Right forelimb (tissue), 1 donor: Measurements from ENCODE around the gene SRRM2.

Experiments
- DNase-seq: peaks from one replicate; pipeline ENCODE4 v3.0.0-alpha.2; 2018

Gene SRRM2

DNA sequence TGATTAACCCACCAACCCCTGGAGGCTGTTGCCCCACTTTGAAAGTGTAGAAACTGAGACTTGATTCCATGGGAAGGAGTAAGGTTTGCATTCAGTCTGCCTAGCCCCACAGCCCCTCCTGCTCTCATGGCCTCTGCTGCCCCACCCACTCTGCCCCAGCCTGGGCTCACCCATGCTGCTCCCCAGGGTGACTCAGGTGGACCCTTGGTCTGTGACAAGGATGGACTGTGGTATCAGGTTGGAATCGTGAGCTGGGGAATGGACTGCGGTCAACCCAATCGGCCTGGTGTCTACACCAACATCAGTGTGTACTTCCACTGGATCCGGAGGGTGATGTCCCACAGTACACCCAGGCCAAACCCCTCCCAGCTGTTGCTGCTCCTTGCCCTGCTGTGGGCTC, 52.3 kb downstream of the SRRM2 start:
- DNase-seq = no peak

DNA sequence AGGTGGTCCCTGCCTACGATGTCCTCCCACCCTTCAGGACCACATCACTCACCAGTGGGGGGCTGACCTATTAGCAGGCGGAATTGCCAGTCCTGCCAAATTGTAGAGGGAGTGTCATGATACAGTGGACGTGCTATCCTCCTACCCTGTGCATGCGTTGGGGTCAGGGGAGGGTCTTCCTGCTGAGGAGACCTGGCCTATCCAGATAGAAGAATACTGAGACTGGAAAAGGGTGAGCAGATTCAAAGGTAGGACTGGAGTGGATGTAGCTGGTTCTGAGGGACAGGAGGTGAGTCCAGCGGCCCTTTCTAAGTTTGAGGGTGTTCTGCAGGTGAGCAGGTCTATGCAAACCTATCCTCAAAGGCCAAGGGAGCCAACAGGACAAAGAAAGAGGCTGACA, 53.8 kb downstream of the SRRM2 start:
- no peak for DNase-seq

DNA sequence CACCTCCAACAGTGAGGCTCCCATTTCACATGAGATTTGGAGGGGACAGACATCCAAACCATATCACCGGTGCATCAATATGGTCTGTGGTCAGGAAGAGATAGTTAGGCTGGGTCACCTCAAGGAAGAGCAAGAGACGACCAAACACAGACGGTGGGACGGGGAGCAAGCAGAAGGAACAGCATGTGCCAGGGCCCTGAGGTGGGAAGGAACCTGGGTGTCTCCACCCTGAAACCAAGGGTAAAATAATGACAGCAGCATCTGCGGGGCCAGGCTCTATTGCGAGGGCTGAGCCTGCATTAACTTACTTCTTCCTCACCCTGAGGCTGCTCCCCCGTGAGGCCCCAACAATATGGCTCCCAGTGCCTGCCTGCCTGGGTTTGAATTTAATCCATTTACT, 55.7 kb downstream of the SRRM2 start:
- DNase-seq = no peak

DNA sequence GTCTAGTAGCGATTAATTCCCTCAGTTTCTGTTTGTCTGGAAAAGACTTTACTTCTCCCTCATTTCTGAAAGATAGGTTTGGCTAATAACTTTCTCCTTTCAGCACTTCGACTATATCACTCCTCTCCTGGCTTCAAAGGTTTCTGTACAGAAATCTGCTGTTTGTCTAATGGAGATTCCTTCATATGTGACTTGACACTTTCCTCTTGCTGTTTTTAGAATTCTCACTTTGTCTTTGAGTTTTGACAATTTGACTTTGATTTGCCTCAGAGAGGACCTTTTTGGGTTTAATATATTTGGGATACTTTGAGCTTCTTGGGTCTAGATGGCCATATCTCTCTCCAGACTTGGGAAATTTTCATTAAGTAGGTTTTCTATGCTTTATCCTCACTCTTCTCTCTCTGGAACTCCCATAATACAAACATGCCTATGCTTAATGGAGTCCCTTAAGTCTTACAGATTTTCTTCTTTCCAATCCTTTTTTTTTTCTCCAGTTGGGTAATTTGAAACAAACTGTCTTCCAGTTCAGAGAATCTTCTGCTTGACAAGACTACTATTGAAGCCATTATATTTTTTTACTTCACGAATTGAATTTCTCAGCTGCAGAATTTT, 56.8 kb downstream of the SRRM2 start:
- no peak for DNase-seq

DNA sequence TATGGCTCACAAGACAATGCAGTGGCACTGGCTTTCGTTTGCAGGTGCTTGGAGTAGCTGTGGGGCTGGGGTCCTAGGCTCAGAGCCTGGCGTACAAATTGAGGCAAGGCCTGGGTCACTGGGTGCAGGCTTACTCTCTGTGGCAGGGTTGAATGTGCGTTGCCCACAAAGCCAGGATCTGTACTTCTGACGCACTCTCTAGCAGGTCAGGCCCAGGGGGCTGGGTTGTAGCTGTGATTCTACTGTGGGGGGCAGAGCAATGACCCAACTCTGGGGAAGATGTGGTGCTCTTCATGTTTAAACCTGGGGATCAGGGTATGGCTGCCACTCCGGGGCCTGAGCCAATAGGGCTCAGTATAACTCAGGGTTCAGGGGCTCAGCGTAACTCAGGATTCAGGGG, 58.2 kb downstream of the SRRM2 start:
- DNase-seq = no peak

DNA sequence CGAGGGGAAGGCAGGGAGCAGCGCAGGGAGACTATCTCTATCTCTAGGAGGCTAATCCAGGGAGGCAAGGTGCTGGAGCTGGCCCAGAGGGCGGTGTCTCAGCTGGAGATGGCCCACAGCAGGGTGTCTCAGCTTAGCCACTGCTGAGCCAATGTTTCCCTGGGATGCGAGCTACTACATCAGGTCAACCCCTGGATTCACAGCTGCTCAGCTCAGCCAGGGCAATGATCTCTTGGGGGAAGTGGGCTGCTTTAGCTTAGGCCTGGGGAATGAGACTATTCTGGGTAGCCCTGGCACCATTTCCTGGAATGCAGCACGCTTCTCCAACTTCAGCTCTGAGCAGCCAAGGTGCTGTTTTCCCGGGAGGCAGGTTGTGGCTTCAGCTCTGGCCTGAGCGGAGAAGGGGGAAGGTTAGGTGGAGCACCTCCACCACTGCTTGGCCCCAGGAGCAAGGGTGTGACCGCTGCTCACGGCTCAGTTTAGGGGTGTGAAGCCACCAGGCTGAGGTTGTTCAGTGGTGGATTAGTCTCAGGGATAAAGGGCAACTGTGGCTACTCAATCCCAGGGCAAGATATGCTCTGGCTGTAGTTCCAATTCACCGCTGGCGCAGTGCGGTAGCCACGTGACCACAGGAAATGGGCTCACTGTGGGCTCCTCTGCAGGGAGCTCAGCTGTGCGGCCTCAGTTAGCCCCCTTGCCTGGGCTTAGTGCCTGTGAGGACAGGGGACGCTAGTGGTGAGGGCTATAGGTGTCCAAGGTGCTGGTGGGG, 59.4 kb downstream of the SRRM2 start:
- no peak for DNase-seq

DNA sequence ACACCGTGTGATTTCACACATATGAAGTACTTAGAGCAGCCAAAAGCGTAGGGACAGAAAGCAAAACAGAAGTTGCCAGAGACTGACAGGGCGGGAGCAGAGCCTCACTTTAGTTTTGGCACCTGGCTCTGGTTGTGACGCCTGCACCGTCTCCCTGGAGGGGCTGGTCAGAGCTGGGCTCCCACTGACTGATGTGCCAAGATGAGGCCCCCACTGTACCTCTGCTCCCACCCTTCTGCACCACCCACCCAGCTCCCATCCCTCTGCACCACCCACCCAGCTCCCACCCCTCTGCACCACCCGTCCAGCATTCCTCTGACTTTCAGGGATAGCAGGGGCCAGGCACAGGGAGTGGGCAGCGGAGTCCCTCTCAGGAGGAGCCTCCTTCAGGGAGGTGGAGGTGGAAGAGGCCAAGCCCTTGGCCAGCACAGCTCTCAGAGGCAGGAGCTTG, 61.4 kb downstream of the SRRM2 start:
- no peak for DNase-seq

DNA sequence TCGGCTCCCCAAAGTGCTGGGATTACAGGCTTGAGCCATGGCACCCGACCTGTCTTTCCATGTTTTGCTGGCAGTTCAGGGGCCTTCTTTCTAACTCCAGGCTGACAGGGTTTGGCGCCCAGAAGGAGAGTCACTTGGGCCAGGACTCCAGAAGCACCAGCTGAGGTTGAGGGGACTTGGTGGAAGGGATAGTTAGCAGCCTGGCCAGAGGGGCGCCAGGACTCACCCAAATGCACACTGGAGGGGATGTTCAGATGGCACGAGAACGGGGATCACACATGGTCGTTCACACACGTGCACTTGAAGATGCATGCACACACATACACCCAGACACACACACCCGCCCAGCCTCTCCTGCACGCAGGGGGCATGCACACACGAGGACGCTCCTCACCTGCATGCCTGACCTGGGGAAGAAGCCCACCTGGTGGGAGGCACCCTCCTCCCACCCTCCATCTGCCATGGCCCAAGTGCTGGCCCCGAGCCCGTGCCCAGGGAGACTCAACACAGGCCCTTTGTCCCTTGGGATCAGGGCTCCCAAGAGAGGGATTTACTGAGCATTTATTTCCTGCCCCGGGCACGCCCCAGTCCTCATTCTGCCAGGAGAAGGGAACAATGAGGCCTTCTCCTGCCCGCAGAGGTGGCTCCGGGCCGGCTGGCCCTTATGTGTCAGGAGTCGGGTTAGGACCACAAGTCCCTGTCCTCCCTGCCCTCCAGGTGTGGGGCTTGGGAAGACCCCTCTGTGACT, 62.3 kb downstream of the SRRM2 start:
- DNase-seq = no peak

DNA sequence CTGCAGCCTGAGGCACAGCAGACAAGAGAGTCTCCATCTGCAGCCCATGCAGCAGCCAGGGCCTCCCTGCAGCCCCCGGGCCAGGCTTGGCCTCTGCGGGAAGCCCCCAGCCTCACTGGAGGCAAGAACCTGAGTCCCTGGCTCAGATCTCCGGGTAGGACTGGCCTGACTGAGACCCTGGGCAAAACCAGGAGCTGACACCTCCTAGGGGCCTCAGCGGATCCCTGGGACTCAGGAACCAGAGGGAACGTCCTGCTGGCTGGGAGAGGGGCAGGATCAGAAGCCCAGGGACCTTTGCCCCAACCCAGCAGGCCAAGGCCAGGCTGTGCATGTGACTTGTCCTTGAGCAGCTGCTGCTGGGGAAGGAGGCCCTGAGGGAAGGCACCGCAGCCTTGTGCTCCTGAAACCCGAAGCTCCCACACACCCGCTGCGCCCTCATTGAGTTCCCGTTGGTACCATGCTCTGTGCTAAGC, 62.9 kb downstream of the SRRM2 start:
- no peak for DNase-seq

DNA sequence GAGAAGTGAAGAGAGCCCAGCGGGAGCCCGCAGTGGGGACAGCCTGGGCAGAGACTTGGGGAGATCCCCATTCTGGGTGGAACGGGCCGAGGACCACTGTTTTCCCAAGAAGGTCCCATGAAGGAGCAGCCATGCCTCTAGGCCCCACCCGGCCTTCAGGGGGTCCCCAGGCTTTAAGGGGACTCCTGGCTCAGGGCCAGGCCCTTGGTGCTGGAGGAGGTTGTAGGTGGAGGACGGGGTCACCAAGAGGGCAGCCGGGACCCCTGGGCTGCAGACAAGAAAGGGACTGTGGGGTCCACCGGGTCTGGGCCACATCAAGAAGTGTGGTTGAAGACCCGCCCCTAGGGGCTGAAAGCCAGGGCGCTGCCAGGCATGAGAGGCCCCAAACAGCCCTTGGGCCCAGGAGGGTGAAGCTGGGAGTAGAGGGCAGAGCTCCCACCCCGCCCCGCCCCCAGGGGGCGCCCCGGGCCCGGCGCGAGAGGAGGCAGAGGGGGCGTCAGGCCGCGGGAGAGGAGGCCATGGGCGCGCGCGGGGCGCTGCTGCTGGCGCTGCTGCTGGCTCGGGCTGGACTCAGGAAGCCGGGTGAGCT, 64.4 kb downstream of the SRRM2 start, which contains the start of gene PRSS21:
Gene PRSS21, plus strand, starts transcription at position 487 of the 589 bp plus-strand sequence. Its CDS starts 32 bp downstream, at position 519.
- no peak for DNase-seq

DNA sequence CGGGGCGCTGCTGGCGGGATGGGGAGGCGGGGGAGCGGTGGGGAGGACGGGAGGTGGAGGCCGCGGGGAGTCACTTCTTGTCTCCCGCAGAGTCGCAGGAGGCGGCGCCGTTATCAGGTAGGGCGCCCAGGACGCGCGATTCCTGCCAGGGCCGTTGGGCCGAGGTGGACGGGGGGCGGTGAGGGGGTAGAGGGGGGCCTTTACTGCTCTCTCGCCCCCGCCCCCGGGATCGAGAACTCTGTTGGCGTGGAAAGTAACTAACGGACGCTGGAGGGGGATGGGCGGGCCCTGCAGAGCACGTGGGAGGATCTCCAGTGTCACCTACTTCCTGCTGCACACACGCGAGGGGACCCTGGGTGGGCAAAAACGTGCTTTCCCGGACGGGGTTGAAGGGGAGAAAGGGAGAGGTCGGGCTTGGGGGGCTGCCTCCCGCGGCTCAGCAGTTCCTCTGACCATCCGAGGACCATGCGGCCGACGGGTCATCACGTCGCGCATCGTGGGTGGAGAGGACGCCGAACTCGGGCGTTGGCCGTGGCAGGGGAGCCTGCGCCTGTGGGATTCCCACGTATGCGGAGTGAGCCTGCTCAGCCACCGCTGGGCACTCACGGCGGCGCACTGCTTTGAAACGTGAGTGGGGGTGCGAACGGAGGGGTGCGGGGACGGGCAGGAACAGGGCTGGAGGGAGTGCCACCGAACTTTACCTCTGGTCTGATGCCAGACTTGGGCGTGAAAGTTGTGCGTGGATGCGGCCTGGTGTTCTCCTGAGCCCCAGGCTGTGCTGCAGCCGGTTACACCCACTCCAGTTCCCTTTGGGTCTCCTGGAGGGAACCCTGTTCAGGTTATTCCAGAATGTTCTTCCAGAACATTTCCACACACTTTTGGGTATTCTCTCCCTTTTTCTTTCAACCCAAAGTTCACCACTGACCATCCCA, 65.2 kb downstream of the SRRM2 start:
- no peak for DNase-seq

DNA sequence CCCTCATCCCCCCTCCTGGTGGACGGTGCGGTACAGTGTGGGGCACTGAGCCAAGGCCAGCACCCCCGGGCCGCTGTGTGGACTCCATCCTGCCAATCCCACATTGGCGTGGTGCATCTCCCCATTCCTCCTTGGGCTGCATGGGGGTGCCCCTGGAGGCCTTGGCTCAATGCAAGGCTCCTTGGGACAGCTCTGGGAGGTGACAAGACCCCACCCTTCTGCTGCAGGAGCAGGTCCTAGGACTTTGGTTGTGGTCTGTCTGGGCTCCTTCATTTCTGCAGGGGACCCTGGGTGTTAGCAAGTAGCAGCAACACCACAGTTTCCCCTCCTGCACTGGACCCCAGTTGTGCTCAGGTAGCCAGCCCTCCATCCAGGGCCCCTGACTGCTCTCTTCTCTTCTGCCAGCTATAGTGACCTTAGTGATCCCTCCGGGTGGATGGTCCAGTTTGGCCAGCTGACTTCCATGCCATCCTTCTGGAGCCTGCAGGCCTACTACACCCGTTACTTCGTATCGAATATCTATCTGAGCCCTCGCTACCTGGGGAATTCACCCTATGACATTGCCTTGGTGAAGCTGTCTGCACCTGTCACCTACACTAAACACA, 65.9 kb downstream of the SRRM2 start:
- no peak for DNase-seq

DNA sequence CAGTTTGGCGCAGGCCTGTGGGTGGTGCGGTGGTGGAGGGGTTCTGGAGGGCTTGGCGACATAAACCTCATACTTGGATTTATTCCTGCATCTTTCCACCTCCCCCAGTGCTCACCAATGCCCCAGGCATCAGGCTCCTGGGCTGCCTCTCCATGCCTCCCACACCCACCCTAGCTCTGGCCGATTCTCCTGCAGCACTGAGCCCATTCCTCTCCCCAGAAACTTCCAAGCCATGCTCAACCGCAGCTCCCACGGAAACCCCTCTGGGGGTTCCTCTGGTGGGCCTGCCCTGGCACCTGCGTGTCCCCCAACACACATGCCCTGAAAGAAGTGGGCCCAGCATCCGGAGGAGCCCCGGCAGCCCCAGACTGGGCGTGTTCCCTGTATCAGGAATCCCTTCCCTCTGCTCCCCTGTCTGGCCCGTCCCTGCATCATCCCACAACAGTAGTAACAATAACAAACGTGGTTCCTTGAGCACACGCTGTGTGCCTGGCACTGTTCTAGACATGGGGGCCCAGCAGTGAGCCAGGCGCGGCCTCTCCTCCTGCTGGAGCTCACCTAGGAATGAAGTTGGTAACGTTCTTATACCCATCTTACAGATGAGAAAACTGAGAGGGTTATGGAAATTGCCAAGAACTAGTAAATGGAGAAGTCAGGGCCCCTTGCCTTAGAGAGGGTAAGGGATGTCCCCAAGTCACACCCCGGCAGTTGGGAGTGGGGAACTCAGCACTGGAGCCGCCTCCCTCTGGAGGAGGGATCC, 66.9 kb downstream of the SRRM2 start:
- peak; percentile 2 for DNase-seq

DNA sequence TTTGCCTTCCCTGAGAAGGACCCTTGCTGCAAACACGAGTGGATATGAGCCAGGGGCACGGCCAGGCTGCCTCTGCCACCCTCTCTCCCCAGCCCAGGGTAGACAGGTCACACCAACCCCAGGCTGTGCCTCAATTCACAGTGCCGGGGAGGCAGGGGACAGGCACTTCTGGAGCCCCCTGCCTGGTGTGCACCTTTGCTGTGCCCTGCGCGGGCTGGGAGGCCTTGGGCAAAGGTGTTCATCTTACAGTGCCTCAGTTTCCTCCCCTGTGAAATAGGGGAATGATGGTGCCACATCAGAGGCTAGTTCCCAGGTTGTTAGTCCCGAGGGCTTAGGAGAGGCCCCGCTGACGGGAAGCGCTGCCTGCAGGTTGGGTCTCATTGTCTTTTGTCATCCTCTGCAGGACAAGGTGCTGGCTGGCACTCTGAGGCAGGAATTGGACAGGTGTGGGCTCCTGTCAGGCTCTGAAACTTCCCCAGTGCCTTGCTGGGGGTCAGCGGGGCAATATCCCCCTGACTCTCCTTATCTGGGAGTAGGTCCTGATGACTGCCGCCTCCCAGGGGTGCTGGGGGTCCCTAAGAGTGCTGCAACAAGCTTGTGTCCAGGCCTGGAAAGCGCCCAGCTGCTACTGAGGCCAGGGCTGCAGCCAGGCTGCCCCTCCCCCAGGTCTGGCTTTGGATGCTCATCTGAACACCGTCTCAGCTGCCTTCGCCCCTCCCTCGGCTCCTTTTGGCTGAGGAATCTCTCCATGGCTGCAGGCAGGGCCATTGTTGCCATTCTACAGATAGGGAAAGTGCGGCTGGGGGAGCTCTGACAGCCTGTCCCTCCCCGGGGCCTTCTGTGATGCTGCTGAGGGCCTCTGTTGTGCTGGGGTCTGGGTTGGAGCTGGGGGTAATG, 67.7 kb downstream of the SRRM2 start:
- no peak for DNase-seq
